Left lung (tissue), 10 donors: ENCODE data around the gene GRAMD2B. TPM values are rescaled to one million over a fixed set of nuclear protein-coding genes. Genes with fewer than 3 reads are reported as not detected.

ENCODE experiments used
- ATAC-seq: fragments of 200-7000 bp; cut with Tn5 transposase; one replicate; pipeline ENCODE4 v1.9.1; 2020; ENCODE audit warnings: moderate library complexity
- DNase-seq, 4 donors: peaks; one replicate each; pipeline ENCODE4 v3.0.0-alpha.2; 2013 to 2020
- H3K27ac ChIP-seq, 2 donors: fragments of 200-600 bp; sonication (generic) in 1 of 2; one replicate each; pipeline versions ENCODE4 v1.5.0 to v1.8.0; 2020 to 2021
- H3K27me3 ChIP-seq, 2 donors: fragments of 200-600 bp; sonication (generic) in 1 of 2; one replicate each; pipeline versions ENCODE4 v1.5.0 to v1.8.0; 2020 to 2021
- H3K36me3 ChIP-seq, 2 donors: fragments of 200-600 bp; sonication (generic) in 1 of 2; one replicate each; pipeline versions ENCODE4 v1.5.0 to v1.8.0; 2020 to 2021
- H3K4me1 ChIP-seq, 2 donors: fragments of 200-600 bp; one replicate each; pipeline ENCODE4 v1.8.0; 2021
- H3K4me3 ChIP-seq, 2 donors: fragments of 200-600 bp; sonication (generic) in 1 of 2; one replicate each; pipeline versions ENCODE4 v1.5.0 to v1.8.0; 2020 to 2021; ENCODE audit warnings: mild to moderate bottlenecking in 1 of 2
- H3K9me3 ChIP-seq, 2 donors: fragments of 200-600 bp; sonication (generic) in 1 of 2; one replicate each; pipeline versions ENCODE4 v1.5.0 to v1.8.0; 2020 to 2021
- CTCF ChIP-seq, 2 donors: fragments of 200-600 bp; sonication (generic) in 1 of 2; IDR thresholded peaks; one replicate each; pipeline versions ENCODE4 v1.5.0 to v1.8.0; 2021; ENCODE audit warnings: antibody characterized with exemption in 2 of 2
- intact Hi-C, 2 donors: fragments of 100-400 bp; cut with DNase I; formaldehyde crosslinking; loops; one replicate each; pipeline versions ENCODE4 v1.11.2 to v1.14.2; 2022
- polyA plus RNA-seq, 6 donors: library from polyadenylated mRNA; unstranded; fragments of 120-200 nt; gene quantifications; one replicate each; pipeline ENCODE4 v1.2.1, GENCODE V29; 2013; ENCODE audit not compliant: insufficient read length in 6 of 6
- total RNA-seq, 2 donors: library from RNA; stranded (reverse); fragmentation: NEBNext Ultra II Directional; extraction: Animal tissue kit (Norgen Biotek cat#: 25700); gene quantifications; one replicate each; pipeline ENCODE4 v1.2.1, GENCODE V29; 2021
- donor health status: DM: no; HTN: yes; CAD: no.
- donor health status: DM: no; HTN: no; CAD: no.

GRAMD2B gene
- total and polyA plus RNA-seq, 8 donors, result 9.8 to 19.2 (median 11.6) TPM

- intact Hi-C loops, result no loop called here
- H3K27me3 ChIP-seq, result no peaks in the 10 kb centered on the region
- no peak overlapping the region for H3K4me3 ChIP-seq
- ATAC-seq (no peak), DNase-seq (no peak)
- no peak for TF ChIP-seq CTCF (IDR thresholded peaks at IDR 0.05)
- H3K36me3 ChIP-seq, result no peaks in the 10 kb centered on the region
- no peaks in the 10 kb centered on the region for H3K9me3 ChIP-seq
- H3K27ac ChIP-seq, result no peak overlapping the region
- peaks cover 0 to 4% of the 10 kb centered on the region in 2 donors for H3K4me1 ChIP-seq
Measured at GRCh38 chr5:126454535-126454934, 31.3 kb downstream of the GRAMD2B start.

GRCh38 chr5:126455264-126455663 is 32.1 kb downstream of the GRAMD2B start:
- no peak for DNase-seq

GRCh38 chr5:126455728-126456127 is 32.5 kb downstream of the GRAMD2B start:
- no peak overlapping the region for H3K27ac ChIP-seq
- no peak for ATAC-seq

More at GRCh38 chr5:126455264-126455663, 32.1 kb downstream of the GRAMD2B start:
- Histone ChIP-seq H3K4me3 (no peak overlapping the region), H3K9me3 (no peaks in the 10 kb centered on the region), H3K36me3 (no peaks in the 10 kb centered on the region), H3K4me1 (peaks cover 0 to 4% of the 10 kb centered on the region in 2 donors), H3K27me3 (no peaks in the 10 kb centered on the region), H3K27ac (no peak overlapping the region)
- ATAC-seq, result no peak
- no peak for TF ChIP-seq CTCF (IDR thresholded peaks at IDR 0.05)
- intact Hi-C loops, result no loop called here

GRCh38 chr5:126456217-126456820 is 33.1 kb downstream of the GRAMD2B start:
- no peak for ATAC-seq
- no peak for TF ChIP-seq CTCF (IDR thresholded peaks at IDR 0.05)
- no peaks in the 10 kb centered on the region for H3K27me3 ChIP-seq
- DNase-seq, result no peak
- H3K4me3 ChIP-seq, result no peak overlapping the region
- no peak overlapping the region for H3K27ac ChIP-seq
- no peaks in the 10 kb centered on the region for H3K4me1 ChIP-seq
- H3K36me3 ChIP-seq, result no peaks in the 10 kb centered on the region
- H3K9me3 ChIP-seq, result no peaks in the 10 kb centered on the region
- intact Hi-C loops, result no loop called here

More at GRCh38 chr5:126455728-126456127, 32.5 kb downstream of the GRAMD2B start:
- Histone ChIP-seq H3K4me1 (peaks cover 0 to 2% of the 10 kb centered on the region in 2 donors), H3K4me3 (no peak overlapping the region), H3K9me3 (no peaks in the 10 kb centered on the region), H3K36me3 (no peaks in the 10 kb centered on the region), H3K27me3 (no peaks in the 10 kb centered on the region)
- TF ChIP-seq CTCF (IDR thresholded peaks at IDR 0.05), result no peak
- DNase-seq, result no peak
- intact Hi-C loops, result no loop called here

- intact Hi-C loops, result no loop called here
- Histone ChIP-seq H3K27me3 (no peaks in the 10 kb centered on the region), H3K9me3 (no peaks in the 10 kb centered on the region), H3K4me1 (no peaks in the 10 kb centered on the region), H3K27ac (no peak overlapping the region), H3K4me3 (no peak overlapping the region), H3K36me3 (peaks cover 0 to 4% of the 10 kb centered on the region in 2 donors)
- ATAC-seq, result no peak
- no peak for TF ChIP-seq CTCF (IDR thresholded peaks at IDR 0.05)
- DNase-seq, result no peak
Measured at GRCh38 chr5:126460459-126460858, 37.2 kb downstream of the GRAMD2B start.
